Measurements from ENCODE around the gene PLCB4.

The PLCB4 gene

DNA sequence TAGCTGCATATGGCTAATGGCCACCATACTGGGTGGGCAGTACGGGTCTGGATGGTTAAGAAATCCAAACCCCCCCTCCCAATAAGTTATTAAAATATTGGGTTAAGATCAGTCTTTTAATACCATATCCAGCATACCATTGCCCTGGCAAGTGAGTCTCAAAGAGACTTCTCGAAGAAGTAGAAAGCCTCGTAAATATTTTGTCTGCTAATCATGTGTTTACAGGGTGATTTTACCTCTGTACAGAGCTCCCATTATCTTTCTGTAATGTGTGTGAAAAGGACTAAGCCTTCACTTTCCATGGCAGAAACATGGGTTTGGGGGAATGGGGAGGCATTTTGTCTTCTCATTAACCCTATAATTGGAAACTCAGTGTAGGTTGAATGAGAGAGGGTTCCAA is 270.8 kb downstream of the PLCB4 start:
- no peak for DNase-seq
- Histone ChIP-seq H3K36me3 (replicated peaks) (no peaks in the 10 kb centered on the region), H3K27ac (no peak overlapping the region), H3K27me3 (replicated peaks) (no peaks in the 10 kb centered on the region), H3K4me3 (ENCODE audit: low read depth, low read length) (no peak overlapping the region)
- in situ Hi-C loops (cut with HindIII; ENCODE audit: low pct_ligation_motif_present, low sequenced_read_pairs) = no loop called here
- TF ChIP-seq, protein P1, sequence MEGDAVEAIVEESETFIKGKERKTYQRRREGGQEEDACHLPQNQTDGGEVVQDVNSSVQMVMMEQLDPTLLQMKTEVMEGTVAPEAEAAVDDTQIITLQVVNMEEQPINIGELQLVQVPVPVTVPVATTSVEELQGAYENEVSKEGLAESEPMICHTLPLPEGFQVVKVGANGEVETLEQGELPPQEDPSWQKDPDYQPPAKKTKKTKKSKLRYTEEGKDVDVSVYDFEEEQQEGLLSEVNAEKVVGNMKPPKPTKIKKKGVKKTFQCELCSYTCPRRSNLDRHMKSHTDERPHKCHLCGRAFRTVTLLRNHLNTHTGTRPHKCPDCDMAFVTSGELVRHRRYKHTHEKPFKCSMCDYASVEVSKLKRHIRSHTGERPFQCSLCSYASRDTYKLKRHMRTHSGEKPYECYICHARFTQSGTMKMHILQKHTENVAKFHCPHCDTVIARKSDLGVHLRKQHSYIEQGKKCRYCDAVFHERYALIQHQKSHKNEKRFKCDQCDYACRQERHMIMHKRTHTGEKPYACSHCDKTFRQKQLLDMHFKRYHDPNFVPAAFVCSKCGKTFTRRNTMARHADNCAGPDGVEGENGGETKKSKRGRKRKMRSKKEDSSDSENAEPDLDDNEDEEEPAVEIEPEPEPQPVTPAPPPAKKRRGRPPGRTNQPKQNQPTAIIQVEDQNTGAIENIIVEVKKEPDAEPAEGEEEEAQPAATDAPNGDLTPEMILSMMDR (IDR thresholded peaks at IDR 0.05; ENCODE audit: low read depth, low read length, missing control alignments) = no peak

DNA sequence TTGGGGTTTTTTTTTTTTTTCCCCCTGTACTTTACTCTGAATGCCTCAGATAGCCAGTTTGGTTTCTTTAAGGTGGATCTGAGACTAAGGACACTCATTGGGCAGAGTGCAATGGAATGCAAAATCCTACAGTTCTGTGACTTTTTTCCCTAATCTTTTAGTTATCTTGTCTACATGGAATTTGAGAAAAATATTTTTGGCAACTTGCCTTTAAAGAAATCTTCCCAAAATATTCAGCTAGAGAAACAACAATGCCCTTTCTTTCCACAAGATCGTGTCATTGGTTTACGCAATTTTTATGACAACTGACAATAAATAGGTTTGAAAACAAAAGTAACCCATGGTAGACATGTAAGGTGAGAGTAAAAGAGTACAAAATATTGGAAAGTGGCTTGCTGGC is 273.8 kb downstream of the PLCB4 start:
- H3K4me3 ChIP-seq (ENCODE audit: low read depth, low read length) = no peak overlapping the region
- no peak overlapping the region for H3K27ac ChIP-seq
- no peaks in the 10 kb centered on the region for H3K27me3 ChIP-seq (replicated peaks)
- no peaks in the 10 kb centered on the region for H3K36me3 ChIP-seq (replicated peaks)
- in situ Hi-C loops (cut with HindIII; ENCODE audit: low pct_ligation_motif_present, low sequenced_read_pairs) = no loop called here
- TF ChIP-seq, protein P1 (IDR thresholded peaks at IDR 0.05; ENCODE audit: low read depth, low read length, missing control alignments) = no peak
- DNase-seq = no peak

DNA sequence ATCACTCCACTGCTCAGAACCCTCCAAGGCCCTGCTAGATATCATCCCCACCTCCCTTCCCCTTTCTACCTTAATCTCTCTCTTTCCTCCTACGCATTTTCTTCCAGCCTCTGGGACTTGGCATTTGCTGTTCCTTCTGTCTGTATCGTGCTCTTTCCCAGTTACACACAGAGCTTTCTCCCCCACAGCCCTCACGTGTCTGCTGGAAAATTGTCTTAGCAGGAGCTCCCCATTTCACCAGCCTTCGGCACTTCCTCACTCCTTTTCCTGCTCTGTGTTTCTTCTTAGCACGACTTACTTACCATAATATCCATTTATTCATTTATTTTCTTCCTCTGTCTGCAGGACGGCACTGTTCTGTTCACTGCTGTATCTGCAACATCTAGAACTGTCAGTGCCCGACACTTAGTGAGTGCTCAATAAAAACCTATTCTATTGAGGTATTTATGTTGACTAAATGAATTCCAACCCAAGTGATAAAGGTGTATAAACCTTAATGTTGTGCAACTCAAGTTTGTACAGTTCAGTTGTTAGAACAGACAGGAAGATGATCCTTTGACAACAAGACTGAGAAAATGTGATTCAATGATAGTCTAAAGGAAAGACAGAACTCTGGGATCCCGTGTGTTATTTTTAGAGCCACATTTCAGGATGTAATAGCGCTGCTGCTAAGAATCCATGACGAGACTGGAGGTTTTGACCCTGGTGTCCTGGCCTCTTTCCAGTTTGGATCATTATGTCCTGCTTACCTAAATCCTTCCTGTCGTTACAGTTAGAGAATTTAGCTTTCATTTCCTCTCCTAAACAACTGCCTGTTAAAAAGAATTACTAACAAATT is 275.4 kb downstream of the PLCB4 start:
- Histone ChIP-seq H3K27ac (no peak overlapping the region), H3K36me3 (replicated peaks) (no peaks in the 10 kb centered on the region), H3K4me3 (ENCODE audit: low read depth, low read length) (no peak overlapping the region), H3K27me3 (replicated peaks) (no peaks in the 10 kb centered on the region)
- in situ Hi-C loops (cut with HindIII; ENCODE audit: low pct_ligation_motif_present, low sequenced_read_pairs) = no loop called here
- DNase-seq = peak; percentile 35
- TF ChIP-seq, protein P1 (IDR thresholded peaks at IDR 0.05; ENCODE audit: low read depth, low read length, missing control alignments) = no peak

DNA sequence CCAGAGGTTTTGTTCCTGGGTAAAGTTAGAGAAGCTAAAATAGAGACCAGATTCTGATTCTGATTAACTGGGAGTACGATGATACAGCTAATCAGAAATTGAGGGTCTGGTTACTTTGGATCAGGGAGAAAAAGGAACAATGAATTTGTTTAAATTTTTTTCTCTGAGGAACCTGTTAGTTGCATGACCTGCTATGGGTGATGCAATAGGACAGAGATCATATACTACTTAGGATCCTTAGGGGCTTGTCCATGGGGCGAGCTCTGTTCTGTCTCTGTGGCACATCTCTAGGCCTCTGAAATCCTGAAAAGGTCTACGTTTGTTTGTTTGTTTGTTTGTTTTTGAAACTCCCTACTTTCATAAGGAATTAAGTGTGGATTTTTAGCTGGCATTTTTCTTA is 279.4 kb downstream of the PLCB4 start:
- in situ Hi-C loops (cut with HindIII; ENCODE audit: low pct_ligation_motif_present, low sequenced_read_pairs) = no loop called here
- Histone ChIP-seq H3K27me3 (replicated peaks) (no peaks in the 10 kb centered on the region), H3K27ac (no peak overlapping the region), H3K36me3 (replicated peaks) (no peaks in the 10 kb centered on the region), H3K4me3 (ENCODE audit: low read depth, low read length) (no peak overlapping the region)
- TF ChIP-seq, protein P1 (IDR thresholded peaks at IDR 0.05; ENCODE audit: low read depth, low read length, missing control alignments) = no peak
- no peak for DNase-seq

DNA sequence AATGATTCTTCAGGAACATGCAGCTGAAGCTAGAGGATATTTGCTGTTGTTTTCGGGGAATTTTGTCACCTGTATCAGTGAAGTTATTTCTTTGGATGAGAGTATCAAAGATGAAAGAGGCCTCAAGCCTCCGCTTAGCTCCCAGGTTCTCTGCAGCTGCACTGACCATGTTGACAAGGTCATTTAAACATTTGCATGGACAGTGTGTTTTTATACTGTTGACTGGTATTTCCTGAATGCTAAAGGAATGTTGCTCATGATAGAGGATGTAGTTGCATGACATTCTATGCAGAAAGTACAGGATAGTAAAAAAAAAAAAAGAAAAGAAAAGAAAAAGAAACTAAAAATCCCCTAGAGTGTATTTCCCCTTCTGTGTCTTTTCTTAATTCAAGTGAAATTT is 279.9 kb downstream of the PLCB4 start:
- TF ChIP-seq, protein P1 (IDR thresholded peaks at IDR 0.05; ENCODE audit: low read depth, low read length, missing control alignments) = no peak
- Histone ChIP-seq H3K36me3 (replicated peaks) (no peaks in the 10 kb centered on the region), H3K27ac (no peak overlapping the region), H3K4me3 (ENCODE audit: low read depth, low read length) (no peak overlapping the region), H3K27me3 (replicated peaks) (no peaks in the 10 kb centered on the region)
- in situ Hi-C loops (cut with HindIII; ENCODE audit: low pct_ligation_motif_present, low sequenced_read_pairs) = no loop called here
- DNase-seq = no peak

DNA sequence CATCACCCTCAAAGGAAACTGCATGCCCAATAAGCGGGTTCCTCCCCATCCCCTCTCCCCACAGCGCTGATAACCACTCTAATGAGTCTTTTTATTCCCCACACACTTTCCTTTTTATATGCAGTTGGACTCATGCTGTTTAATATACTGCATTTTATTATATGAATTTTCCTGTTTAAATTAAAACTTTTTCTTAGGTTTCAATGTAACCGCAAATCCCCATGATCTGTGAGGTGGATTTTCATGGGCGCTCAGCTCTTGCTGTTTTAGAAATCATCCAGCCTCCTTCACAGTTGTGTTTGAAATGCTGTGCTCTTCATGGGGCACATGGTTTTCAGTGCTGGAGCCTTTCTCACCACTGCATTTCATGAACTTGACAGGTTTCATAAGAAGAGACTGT is 280.4 kb downstream of the PLCB4 start:
- TF ChIP-seq, protein P1 (IDR thresholded peaks at IDR 0.05; ENCODE audit: low read depth, low read length, missing control alignments) = no peak
- Histone ChIP-seq H3K4me3 (ENCODE audit: low read depth, low read length) (no peak overlapping the region), H3K27me3 (replicated peaks) (no peaks in the 10 kb centered on the region), H3K36me3 (replicated peaks) (no peaks in the 10 kb centered on the region), H3K27ac (no peak overlapping the region)
- DNase-seq = no peak
- in situ Hi-C loops (cut with HindIII; ENCODE audit: low pct_ligation_motif_present, low sequenced_read_pairs) = no loop called here
